Activated naive CD8-positive, alpha-beta T cell treated with anti-CD3 and anti-CD28 coated beads, Interleukin-2, amount 50 U/mL, for 16 hours (primary cell): ENCODE measurements around the gene KCNK10.

ENCODE experiments used
- DNase-seq: peaks from one replicate; pipeline ENCODE4 v3.0.0-alpha.2; 2020; ENCODE audit warnings: low read depth, low spot score

Gene KCNK10

GRCh38 chr14:88321692-88322503 is 1.2 kb downstream of the KCNK10 start:
- no peak for DNase-seq

- no peak for DNase-seq
Measured at GRCh38 chr14:88318406-88318805, 4.7 kb downstream of the KCNK10 start.

- DNase-seq = no peak
Measured at GRCh38 chr14:88316521-88316920, 6.5 kb downstream of the KCNK10 start.

- DNase-seq = no peak
Measured at GRCh38 chr14:88312257-88312656, 10.8 kb downstream of the KCNK10 start.

GRCh38 chr14:88311780-88312179 is 11.3 kb downstream of the KCNK10 start:
- DNase-seq = no peak

DNA sequence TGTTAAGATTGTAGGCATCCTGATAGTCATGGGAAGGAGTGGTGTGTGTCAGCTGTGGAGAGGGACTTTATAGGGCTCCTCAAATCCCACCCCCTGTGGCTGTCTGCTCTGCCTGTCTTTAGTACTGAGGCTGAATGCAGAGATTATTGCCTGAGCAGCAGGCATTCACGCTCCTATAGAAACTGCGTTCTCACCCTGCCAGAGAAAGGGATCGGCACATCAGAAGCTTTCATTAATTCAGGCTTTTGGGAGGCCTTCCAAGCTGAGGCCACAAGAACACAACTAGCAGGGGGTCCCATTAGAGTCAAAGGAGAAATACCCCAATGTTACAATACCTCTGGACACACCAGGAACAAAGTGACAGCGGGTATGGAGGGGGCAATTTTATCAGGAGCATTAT is 12.6 kb downstream of the KCNK10 start:
- DNase-seq = no peak

- no peak for DNase-seq
Measured at GRCh38 chr14:88310021-88310420, 13.0 kb downstream of the KCNK10 start.

DNA sequence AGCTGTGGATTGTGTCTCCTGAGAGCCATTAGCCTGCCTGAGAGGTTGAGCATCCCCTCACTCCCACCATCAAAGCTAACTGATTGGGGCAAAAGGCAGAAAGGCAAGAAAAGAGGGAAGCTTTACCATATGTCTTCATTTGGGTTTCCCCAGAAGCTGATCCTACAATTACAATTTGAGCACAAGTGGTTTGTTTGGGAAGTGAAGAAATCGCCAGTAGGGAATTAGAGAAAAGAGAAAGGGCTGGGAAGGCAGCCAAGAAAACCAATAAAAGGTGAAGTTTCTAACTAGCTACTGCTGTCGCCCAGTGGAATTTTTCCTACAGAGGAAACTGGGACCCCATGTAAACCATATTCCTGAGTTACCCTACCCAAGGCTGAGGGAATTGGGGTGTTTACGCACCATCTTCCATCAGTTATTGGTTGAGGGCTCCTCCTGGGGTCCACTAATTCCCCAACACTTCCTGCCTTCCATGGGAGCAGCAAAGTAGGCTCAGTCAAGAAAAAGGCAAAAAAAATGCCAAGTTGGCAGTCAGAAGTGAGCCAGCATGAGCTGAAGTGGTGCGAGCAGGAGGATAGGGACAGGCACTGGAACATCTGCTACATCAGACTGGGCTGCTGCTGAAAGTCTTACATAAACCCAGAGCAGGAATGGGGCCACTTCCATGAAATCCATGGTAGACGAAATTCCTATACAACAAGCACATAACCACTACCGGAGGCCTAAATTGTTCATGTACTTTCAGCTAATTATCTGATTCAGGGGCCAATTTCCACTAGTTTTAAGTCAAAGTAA is 17.3 kb downstream of the KCNK10 start:
- no peak for DNase-seq

- no peak for DNase-seq
Measured at GRCh38 chr14:88303041-88303440, 20.0 kb downstream of the KCNK10 start.

GRCh38 chr14:88301381-88301780 is 21.7 kb downstream of the KCNK10 start:
- DNase-seq = no peak

DNA sequence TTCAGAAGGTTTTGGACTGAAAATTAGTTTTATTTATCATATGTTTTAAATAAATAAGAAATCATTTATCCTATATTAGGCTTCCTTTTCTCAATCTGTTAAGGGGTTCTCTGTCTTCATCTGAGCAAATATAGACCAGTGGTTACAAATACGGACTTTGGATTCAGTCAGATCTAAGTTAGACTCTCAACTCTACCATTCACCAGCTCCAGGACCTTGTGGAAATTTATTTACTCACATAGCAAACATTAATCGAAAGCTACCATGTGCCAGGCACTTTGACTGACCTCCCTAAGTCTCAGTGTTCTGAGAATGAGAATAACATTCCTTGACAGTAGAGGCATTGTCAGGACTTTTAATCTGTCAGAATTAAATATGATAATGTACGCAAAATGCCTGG is 22.3 kb downstream of the KCNK10 start:
- DNase-seq = no peak

DNA sequence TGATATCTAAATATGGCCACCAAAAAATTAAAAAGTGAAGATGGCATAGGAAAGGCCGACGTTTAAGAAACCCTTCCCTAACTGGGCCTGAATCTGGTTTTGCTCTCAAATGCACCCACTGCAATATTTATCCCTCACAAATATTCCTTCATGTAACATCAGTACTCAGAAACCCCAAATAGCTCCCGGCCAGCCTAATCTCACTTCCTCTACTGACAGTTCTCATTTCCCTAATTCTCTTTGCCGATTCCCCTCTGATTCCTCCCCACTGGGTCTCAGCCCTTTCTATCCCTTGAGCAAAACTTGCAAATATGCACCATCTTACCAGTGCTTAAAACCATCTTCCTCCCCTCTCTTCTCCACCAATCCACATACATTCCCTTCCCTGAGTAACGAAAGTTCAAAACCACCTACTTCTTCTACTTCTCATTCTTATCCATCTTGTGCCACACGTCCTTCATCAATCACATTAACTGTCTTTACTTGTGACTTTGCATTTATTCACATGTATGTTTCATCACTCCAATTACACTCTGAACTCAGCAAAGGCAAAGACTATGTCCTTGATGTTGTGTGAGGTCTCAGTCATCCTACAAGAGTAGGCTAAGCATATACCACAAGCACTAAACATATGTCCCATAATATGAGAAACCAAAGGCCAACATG is 23.1 kb downstream of the KCNK10 start:
- DNase-seq = no peak

DNA sequence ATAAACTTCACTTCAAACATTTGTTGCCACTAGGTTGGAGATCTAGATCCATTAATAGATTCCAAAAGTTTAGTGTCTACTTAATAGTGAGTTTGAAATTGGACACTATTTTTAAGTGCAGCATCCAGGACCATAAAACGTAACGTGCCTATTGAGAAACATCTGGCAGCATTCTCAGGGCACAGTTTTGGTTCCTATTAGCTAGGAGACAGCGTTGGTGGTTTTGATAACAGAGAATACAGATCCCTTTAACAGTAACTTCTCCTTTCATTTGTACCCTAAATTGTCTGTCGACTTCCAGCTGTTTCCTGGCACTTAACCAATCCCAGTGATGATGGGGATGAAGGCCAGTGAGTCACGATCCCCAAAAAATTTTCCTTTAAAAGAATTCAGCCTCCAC is 25.8 kb downstream of the KCNK10 start:
- DNase-seq = no peak

DNA sequence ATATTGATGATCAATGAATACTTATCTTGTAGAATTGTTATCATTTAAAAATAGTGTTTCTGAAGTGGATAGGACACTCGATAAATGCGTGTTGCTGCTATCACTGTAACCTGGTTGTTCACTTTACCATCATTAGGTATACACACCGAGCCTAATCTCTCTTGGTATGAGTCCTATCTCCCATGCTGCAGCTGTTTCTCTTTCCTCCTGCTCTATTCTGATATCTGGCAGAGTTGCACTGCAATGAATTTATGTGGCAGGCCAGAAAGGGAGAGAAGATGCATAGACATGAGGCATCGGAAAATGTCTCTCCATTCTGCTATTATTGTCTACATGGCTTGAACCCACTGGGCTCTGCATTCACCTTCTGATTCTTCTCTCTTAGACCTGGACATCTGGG is 26.7 kb downstream of the KCNK10 start:
- no peak for DNase-seq

- DNase-seq = no peak
Measured at GRCh38 chr14:88289996-88290395, 33.1 kb downstream of the KCNK10 start.

DNA sequence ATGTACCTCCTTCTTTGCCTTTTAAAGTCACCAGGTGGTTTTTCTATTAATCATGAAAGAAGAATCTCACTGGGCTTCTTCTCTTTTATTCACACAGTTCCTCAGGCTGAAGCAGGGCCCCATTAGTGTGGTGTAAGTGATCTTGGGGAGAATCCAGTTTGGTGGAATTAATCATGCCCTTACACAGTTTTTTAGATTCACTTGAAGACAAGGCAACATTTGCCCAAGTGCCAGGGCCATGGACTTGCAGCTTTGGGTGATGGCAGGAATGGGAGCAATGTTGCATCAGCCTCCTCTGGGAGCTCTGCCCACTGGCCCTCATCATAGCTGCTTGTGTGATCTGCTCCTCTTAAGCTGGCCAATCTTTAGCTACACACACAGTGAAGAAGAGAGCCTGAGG is 33.8 kb downstream of the KCNK10 start:
- DNase-seq = no peak

DNA sequence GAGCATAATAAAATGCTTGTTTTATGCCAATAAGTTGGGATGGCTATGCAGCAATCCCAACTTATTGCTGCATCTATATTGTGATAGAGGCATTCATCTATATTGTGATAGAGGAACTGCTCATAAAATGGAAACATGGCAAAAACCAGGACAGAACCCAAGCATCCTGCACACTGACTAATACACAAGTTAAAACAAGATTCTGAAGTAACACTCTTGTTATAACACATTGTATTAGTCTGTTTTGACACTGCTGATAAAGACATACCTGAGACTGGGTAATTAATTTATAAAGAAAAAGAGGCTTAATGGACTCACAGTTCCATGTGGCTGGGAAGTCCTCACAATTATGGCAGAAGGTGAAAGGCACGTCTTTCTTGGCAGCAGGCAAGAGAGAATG is 36.8 kb downstream of the KCNK10 start:
- DNase-seq = no peak

DNA sequence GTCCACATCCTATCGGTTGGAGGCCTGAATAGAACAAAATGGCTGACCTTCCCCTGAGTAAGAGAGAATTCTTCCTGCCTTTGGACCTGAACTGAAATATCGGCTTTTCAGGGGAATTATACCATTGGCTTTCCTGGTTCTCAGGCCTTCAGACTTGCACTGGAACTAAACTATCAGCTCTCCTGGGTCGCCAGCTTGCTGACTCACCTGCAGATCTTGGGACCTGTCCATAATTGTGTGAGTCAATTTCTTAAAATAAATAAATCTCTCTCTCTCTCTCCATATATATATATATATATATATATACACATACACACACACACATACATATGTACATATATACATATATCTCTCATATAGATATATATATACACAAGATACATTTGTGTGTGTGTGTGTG is 41.6 kb downstream of the KCNK10 start:
- DNase-seq = no peak

DNA sequence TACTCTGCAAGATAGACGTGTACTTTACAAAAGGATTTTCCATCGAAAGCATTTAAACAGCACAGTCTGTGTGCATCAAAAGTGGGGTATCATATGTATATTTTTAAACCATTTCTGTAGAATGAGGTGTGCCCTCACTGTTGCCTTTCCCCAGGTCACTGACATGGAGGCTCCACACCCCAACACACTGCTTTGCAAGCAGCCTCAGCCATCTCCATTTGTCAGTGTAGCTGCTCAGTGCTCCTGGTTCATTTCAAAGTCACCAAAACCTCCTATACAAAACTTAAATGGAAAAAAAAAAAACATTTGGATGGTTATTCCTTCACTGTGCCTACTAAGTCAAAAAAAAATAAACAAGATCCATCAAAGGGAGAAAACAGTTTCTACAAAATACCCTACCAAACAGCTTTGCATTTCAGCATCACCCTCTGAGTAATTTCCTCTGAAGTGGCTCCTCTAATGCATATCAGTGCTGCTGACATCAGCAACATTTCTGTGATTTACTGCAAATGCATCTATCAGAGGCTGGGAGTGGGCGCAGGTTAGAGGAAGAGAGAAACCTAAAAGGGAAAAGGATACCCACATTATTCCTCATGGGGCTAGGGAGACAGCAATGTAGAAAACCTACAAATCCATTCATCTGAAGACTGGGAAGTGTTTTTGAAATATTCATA is 46.0 kb downstream of the KCNK10 start:
- no peak for DNase-seq

DNA sequence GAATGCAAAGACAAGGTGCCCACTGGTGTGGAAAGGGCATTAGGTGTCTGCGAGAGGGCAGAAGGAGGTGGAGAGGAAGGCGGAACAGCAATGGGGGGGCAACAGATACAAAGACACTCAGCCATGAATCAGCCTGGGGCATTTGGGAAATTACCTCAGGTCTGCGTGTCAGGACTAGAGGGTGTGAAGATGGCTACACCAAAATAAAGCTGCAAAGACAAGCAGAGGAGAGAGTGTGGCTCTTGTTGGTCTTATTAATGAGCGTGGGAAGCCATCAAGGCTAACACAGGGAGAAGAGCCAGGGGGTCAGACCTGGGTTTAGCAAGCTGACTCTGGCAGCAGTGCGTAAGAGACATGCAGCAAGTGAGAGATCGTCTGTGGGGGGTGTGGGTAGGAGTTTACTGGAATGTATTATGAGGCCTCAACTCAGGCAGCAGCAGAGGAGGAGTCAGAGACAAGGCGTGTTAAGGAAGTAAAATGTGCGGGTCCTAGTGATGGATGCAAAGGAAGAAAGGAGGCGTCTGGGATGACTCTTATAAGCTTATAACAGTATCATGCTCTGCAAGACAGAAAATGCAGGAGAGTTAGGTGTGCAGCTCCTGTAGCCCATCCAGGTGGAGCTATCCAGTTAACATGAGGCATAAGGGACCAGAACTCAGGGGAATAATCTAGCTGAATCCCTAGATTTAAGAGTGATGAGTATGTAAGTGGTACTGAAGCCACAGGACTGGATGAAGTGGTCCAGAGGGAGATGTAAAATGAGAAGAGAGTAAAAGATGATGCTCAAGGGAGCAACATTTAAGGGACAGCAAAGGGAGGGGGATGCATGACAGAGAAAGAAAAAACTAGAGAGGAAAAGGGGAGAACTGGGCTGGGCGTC is 50.4 kb downstream of the KCNK10 start:
- no peak for DNase-seq

DNA sequence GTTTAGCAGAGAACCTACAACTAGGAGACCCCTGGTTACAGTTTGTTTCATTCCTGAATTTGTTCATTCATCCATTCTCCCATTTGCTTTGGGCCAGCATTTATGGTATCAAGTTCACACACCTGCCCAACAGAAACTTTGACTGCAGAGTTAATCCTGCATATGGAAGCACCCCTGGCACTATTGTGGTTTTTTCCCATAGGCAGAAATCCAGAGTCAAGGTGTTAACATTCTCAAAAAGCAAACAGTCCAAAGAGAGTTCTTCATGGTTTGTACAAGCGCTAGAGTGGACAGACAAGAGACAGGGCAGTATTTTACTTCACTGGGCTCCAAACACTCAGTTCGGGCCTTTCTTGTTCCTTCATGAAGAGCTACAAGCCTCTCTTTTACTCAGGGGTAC is 51.9 kb downstream of the KCNK10 start:
- no peak for DNase-seq
